Esophagus muscularis mucosa (tissue), 3 donors: ENCODE data around the gene CTNNA2.

Experiments
- EP300 ChIP-seq: sonication (generic); formaldehyde crosslinking; IDR thresholded peaks from one replicate; pipeline ENCODE4 v1.6.1; 2017; ENCODE audit warnings: antibody characterized with exemption
- TF ChIP-seq, protein P1 (sequence below), 3 experiments: fragments of 200-600 bp in 2 of 3; fragments of 450-650 bp in 1 of 3; sonication (generic) in 2 of 3; IDR thresholded peaks; one replicate each; pipeline ENCODE4 v1.5.1; 2017 to 2019; ENCODE audit warnings: antibody characterized with exemption in 3 of 3, mild to moderate bottlenecking in 2 of 3, moderate library complexity in 1 of 3

DNA sequence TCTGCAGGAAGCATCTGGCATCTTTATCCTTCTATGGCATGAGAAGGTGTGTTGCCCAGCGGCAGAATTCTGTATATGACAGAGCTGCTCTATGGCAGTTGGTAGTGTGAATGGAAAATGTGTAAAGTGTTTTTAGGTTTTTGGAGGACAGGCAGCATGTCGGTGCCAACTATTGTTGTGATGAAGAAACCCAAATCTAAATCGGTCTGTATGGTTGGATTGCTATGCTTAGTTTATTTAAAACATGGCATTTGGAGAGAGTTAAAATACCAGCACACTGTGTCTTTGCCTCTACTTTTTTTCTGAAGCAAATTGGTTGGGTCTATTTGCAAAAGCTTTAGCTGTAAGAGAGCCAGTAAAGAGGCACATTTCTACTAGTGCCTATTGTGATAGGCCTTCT, 136.7 kb downstream of the CTNNA2 start:
- TF ChIP-seq EP300 = no peak
- TF ChIP-seq, protein P1, sequence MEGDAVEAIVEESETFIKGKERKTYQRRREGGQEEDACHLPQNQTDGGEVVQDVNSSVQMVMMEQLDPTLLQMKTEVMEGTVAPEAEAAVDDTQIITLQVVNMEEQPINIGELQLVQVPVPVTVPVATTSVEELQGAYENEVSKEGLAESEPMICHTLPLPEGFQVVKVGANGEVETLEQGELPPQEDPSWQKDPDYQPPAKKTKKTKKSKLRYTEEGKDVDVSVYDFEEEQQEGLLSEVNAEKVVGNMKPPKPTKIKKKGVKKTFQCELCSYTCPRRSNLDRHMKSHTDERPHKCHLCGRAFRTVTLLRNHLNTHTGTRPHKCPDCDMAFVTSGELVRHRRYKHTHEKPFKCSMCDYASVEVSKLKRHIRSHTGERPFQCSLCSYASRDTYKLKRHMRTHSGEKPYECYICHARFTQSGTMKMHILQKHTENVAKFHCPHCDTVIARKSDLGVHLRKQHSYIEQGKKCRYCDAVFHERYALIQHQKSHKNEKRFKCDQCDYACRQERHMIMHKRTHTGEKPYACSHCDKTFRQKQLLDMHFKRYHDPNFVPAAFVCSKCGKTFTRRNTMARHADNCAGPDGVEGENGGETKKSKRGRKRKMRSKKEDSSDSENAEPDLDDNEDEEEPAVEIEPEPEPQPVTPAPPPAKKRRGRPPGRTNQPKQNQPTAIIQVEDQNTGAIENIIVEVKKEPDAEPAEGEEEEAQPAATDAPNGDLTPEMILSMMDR (IDR thresholded peaks at IDR 0.05) = no peak
